HG03354 (cell line): ENCODE measurements around the gene RPL28.

Source experiments
- ATAC-seq: cut with Tn5 transposase; IDR thresholded peaks from one replicate; pipeline ENCODE4 v1.9.1; 2021; ENCODE audit warnings: mild to moderate bottlenecking; ENCODE audit not compliant: unreplicated experiment, poor library complexity, severe bottlenecking

The RPL28 gene

GRCh38 chr19:55352549-55353145 lies 33.1 kb upstream of the RPL28 start:
- no peak for ATAC-seq

GRCh38 chr19:55353356-55353802 lies 32.4 kb upstream of the RPL28 start:
- ATAC-seq = no peak

- no peak for ATAC-seq
Measured at GRCh38 chr19:55353803-55354697, 31.7 kb upstream of the RPL28 start.

GRCh38 chr19:55354698-55355212 lies 31.0 kb upstream of the RPL28 start, which contains the start of gene COX6B2:
Gene COX6B2, minus strand, starts transcription at chr19:55354719. Its CDS starts 198 bp downstream, at chr19:55354521.
- ATAC-seq = no peak

DNA sequence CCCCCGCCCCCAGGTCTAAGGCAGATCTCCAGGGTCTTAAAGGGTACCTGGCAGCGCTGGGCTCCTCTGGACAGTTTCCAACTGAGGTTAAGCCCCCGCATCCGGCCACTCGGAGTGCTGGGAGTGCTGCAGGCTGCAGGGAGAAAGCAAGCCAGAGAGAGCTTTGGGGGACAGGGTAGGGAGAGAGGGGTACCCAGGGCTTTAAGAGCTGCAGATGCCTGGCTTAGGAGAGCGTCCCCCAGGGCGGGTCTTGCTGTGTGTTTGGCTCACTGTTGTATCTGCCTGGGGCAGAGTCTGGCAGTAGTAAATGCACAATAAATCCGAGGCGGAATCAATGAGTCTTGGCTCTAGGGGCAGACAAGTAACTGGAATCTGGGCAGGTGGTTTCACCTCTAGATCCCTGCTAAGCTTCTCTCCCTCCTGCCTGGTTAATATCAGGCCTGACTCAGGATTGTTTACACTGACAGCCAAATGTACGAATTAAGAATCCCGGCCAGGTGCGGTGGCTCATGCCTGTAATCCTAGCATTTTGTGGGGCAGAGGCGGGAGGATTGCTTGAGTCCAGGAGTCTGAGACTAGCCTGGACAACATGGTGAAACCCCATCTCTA lies 30.4 kb upstream of the RPL28 start:
- no peak for ATAC-seq

DNA sequence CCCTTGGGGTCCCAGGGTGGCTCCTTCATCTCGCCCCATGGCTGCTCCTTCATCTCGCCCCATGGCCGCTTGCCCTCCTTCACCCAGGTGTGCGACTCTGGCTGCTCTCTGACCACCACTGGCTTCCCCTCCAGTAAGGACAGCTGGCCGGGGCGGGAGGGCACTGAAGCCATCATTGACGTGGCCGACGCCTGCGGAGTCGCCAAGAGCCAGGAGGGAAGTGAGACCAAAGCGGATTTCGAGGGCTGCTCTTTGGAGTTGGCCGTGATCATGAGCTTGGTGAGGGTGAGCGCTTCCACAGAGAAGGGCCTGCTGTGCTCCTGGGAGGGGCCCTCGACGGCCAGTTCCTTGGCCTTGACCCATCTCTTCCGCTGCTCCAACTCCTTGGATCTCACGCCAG lies 27.2 kb upstream of the RPL28 start:
- ATAC-seq = no peak

- no peak for ATAC-seq
Measured at GRCh38 chr19:55358943-55359908, 26.5 kb upstream of the RPL28 start.

DNA sequence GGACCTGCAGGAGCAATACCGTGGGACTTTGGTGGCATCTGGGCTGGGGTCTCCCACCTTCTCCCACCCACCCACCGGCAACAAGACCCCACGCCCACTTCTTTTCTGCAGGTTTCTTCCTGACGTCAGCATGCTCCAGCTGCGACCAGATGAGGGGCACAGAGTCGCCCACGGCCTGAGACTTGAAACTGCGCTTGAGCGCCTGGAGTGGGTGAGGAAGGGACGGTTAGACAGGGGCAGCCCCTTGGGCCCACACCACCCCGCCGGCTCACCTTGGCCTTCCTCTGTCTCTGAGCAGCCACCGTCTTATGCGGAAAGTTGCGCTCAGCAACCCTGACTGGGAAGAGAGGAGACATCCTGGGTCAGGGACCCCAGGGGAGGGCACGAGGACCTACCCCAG lies 24.8 kb upstream of the RPL28 start:
- ATAC-seq = no peak

- ATAC-seq = no peak
Measured at GRCh38 chr19:55362174-55362989, 23.4 kb upstream of the RPL28 start.

DNA sequence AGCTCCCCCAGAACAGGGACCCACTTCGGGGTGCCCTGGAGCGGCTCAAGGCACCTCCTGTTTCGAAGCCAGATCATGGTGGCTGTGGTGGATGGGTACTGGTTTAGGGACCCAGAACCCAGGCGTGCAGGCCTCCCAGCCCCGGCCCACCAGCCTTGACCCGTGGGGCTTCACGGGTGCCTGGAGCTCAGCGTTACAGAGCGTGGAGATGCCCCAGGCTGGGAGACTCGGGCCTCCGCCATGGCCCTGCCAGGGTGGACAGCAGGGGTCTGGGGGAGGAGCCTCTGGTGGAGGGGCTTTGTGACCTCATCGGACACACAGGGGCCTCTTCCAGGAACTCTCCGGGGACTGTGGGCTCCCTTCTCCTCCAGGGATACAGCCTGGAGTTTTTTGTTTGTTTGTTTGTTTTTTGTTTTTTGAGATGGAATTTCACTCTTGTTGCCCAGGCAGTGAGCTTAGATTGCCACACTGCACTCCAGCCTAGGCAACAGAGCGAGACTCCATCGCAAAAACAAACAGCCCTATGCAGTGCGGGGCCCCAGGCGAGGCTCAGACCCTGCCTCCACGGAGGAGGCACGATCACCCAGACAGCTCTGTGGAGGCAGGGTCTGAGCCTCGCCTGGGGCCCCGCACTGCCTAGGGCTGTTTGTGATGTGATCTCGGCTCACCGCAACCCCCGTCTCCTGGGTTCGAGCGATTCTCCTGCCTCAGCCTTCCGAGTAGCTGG lies 22.6 kb upstream of the RPL28 start, which contains the start of gene GARIN5B:
TSS of gene GARIN5B (minus strand) at position 271 of the 727 bp plus-strand sequence. CDS start at position 77, 194 bp downstream.
- no peak for ATAC-seq

DNA sequence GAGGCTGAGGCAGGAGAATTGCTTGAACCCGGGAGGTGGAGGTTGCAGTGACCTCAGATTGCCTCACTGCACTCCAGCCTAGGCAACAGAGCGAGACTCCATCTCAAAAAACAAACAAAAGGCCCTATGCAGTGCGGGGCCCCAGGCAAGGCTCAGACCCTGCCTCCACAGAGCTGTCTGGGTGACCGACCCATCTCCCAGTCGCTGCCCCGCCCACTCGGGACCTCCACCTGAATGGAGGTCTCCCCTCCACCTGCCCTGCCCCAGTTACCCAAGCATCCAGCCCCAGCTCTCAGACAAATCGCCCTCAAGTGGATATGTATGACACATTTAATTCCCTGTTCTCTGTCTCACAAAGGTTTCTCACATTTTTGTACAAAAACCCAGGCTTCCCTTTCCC lies 20.5 kb upstream of the RPL28 start:
- ATAC-seq = no peak

GRCh38 chr19:55365964-55366363 lies 19.8 kb upstream of the RPL28 start:
- ATAC-seq = no peak

DNA sequence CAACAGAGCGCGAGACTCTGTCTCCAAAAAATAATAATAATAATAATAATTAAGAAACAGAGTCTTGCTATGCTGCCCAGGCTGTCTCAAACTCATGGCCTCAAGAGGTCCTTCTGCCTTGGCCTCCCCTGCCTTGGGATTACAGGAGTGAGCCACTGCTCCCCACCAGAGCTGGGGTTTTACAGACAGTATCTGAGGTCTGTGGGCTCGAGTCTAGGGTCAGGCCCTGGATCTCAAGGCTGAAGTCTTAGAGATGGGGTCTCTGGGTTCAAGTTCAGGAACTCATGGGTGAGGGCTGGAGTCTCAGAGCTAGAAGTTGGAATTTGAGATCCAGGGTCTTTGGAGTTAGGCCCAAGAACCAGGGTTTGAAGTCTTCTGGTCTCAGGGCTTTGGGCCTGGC lies 18.9 kb upstream of the RPL28 start:
- ATAC-seq = no peak

GRCh38 chr19:55368106-55368505 lies 17.6 kb upstream of the RPL28 start:
- ATAC-seq = no peak

- no peak for ATAC-seq
Measured at GRCh38 chr19:55368701-55369563, 16.8 kb upstream of the RPL28 start.

- no peak for ATAC-seq
Measured at GRCh38 chr19:55369653-55370304, 16.0 kb upstream of the RPL28 start.
